WERI-Rb-1 (cell line): Measurements from ENCODE around the gene SLC12A7.

Experiments used
- DNase-seq: peaks from one replicate; pipeline ENCODE4 v3.0.0-alpha.2; 2020
- H3K27ac ChIP-seq: fragments of 250-450 bp; sonication (Bioruptor Pico); 2 replicates; pipeline ENCODE4 v1.5.1; 2020; ENCODE audit warnings: mild to moderate bottlenecking, moderate library complexity
- H3K27me3 ChIP-seq: fragments of 250-450 bp; sonication (Bioruptor Pico); 2 replicates; pipeline ENCODE4 v1.5.1; 2021; ENCODE audit warnings: mild to moderate bottlenecking, low read depth, moderate library complexity; ENCODE audit not compliant: insufficient read depth, severe bottlenecking
- H3K36me3 ChIP-seq: fragments of 250-450 bp; sonication (Bioruptor Pico); 2 replicates; pipeline ENCODE4 v1.5.1; 2020; ENCODE audit warnings: mild to moderate bottlenecking, moderate library complexity
- H3K4me3 ChIP-seq: 2 replicates; pipeline ENCODE4 v1.5.1; 2011; ENCODE audit warnings: low read depth, mild to moderate bottlenecking, control low read depth, low read length
- H3K9me3 ChIP-seq: fragments of 250-450 bp; sonication (Bioruptor Pico); 2 replicates; pipeline ENCODE4 v1.5.1; 2021; ENCODE audit warnings: mild to moderate bottlenecking, moderate library complexity; ENCODE audit not compliant: severe bottlenecking
- TF ChIP-seq, protein P1 (sequence below): IDR thresholded peaks from 2 replicates; pipeline ENCODE4 v1.5.1; 2011; ENCODE audit warnings: low read depth, mild to moderate bottlenecking, control low read depth, inconsistent platforms, low read length

Gene SLC12A7

GRCh38 chr5:1038417-1039209 lies 73.2 kb downstream of the SLC12A7 start:
- H3K27me3 ChIP-seq, result no peaks in the 10 kb centered on the region
- TF ChIP-seq, protein P1, sequence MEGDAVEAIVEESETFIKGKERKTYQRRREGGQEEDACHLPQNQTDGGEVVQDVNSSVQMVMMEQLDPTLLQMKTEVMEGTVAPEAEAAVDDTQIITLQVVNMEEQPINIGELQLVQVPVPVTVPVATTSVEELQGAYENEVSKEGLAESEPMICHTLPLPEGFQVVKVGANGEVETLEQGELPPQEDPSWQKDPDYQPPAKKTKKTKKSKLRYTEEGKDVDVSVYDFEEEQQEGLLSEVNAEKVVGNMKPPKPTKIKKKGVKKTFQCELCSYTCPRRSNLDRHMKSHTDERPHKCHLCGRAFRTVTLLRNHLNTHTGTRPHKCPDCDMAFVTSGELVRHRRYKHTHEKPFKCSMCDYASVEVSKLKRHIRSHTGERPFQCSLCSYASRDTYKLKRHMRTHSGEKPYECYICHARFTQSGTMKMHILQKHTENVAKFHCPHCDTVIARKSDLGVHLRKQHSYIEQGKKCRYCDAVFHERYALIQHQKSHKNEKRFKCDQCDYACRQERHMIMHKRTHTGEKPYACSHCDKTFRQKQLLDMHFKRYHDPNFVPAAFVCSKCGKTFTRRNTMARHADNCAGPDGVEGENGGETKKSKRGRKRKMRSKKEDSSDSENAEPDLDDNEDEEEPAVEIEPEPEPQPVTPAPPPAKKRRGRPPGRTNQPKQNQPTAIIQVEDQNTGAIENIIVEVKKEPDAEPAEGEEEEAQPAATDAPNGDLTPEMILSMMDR, result no peak
- DNase-seq, result no peak
- H3K9me3 ChIP-seq, result peaks cover 16% of the 10 kb centered on the region
- H3K27ac ChIP-seq, result no peak overlapping the region
- no peaks in the 10 kb centered on the region for H3K36me3 ChIP-seq
- H3K4me3 ChIP-seq, result no peak overlapping the region

GRCh38 chr5:1037671-1038416 lies 74.0 kb downstream of the SLC12A7 start:
- DNase-seq, result no peak
- no peaks in the 10 kb centered on the region for H3K36me3 ChIP-seq
- H3K27me3 ChIP-seq, result no peaks in the 10 kb centered on the region
- H3K27ac ChIP-seq, result no peak overlapping the region
- H3K9me3 ChIP-seq, result peaks cover 16% of the 10 kb centered on the region
- TF ChIP-seq, protein P1, result no peak
- H3K4me3 ChIP-seq, result no peak overlapping the region

DNA sequence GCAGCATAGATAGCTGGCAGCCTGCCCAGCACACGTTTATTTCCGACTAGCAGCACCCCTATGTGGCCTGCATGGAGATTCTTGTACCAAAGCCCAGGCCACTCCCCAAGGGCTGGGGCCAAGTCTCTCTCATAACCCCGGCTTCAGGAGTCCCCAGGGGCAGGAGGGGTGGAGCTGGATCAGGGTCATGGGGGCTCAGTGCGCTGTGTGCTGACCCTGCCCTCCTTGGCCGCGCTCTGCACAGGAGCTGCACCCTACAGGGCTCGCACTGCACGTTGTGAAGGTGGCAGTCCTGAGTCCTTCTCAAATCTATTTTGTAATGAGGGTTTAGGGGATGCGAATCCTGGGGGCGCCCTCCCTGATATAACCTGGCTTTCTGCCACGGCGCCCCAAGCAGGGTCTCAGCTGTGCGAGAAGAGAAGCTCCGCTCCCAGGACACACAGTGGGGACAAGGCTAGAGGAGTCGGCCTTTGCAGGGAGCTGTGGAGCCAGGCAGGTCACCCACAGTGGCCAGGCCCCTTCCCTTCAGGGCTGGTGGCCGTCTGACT lies 74.7 kb downstream of the SLC12A7 start:
- Histone ChIP-seq H3K27ac (no peak overlapping the region), H3K9me3 (peaks cover 14% of the 10 kb centered on the region), H3K36me3 (no peaks in the 10 kb centered on the region), H3K4me3 (no peak overlapping the region), H3K27me3 (no peaks in the 10 kb centered on the region)
- TF ChIP-seq, protein P1, result no peak
- DNase-seq, result no peak

DNA sequence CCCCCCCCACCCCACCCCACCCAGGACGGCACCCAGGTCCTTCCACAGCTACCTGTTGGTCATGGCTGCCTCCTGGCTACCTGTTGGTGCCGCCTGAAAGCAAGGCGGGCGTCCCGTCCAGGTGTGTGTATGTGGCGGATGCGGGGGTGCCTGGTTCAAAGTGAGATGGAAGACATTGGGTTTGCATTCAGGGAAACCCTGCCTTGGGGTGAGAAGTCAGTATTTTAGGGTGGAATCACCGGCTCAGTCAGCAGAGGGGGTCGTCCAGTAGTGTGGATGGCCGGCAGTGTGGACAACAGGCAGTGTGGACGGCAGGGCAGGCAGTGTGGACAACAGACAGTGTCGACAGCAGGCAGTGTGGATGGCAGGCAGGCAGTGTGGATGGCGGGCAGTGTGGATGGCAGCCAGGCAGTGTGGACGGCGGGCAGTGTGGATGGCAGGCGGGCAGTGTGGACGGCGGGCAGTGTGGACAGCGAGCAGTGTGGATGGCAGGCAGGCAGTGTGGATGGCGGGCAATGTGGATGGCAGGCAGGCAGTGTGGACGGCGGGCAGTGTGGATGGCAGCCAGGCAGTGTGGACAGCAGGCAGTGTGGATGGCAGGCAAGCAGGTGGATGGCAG lies 75.2 kb downstream of the SLC12A7 start:
- Histone ChIP-seq H3K27me3 (no peaks in the 10 kb centered on the region), H3K9me3 (peaks cover 10% of the 10 kb centered on the region), H3K4me3 (no peak overlapping the region), H3K27ac (no peak overlapping the region), H3K36me3 (no peaks in the 10 kb centered on the region)
- DNase-seq, result no peak
- TF ChIP-seq, protein P1, result no peak

- H3K9me3 ChIP-seq, result peaks cover 9% of the 10 kb centered on the region
- H3K27me3 ChIP-seq, result no peaks in the 10 kb centered on the region
- no peak for DNase-seq
- H3K4me3 ChIP-seq, result no peak overlapping the region
- no peak overlapping the region for H3K27ac ChIP-seq
- H3K36me3 ChIP-seq, result no peaks in the 10 kb centered on the region
- TF ChIP-seq, protein P1, result no peak
These were observed 76.2 kb downstream of the SLC12A7 start for GRCh38 chr5:1035421-1036405.
